HuH-7.5 (cell line): ENCODE results near the gene HOXD3.

Experiments
- DNase-seq: peaks from one replicate; pipeline ENCODE4 v3.0.0; 2011; ENCODE audit warnings: low spot score

Gene HOXD3

DNA sequence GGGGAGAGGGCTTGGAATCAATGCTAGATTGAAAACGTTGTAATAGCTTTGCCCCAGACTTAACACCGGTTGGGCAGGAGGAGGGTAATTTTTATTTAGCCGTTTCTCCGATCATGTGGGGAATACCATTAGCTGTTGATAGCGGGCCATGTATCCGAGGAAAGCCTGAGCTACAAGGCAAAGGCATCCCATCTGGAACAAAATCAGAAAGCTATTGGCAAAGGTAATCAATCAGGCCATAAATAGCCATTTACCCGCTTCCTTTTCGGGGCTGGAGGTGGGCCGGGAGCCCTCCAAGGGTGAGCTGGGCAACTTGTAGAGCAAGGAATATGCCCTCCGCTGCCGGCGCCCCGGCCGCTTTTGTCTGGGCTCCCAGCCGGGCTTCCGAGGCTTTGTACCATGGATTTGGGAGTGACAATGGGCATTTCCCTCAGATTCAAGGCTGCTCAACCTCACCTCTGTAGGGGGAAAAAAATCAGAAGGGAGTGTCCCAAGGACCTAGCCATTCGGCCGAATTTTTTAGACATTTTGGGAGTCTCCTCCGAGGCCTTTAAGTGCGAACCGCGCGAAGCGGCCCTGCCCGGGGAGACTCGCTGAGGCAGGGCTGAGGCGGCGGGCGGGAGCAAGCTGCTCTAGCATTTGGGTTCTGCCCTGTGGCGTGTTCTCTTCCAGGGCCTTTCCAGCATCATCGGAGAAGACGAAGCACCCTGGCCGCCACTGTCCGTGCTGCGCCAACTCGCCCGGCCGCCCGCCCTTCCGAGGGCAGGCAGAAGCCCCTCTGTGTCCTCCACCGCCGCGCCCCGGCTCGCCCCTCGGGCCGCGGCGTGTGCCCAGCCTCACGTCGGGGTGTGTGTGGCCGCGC is 35.7 kb upstream of the HOXD3 start:
- DNase-seq, result no peak

DNA sequence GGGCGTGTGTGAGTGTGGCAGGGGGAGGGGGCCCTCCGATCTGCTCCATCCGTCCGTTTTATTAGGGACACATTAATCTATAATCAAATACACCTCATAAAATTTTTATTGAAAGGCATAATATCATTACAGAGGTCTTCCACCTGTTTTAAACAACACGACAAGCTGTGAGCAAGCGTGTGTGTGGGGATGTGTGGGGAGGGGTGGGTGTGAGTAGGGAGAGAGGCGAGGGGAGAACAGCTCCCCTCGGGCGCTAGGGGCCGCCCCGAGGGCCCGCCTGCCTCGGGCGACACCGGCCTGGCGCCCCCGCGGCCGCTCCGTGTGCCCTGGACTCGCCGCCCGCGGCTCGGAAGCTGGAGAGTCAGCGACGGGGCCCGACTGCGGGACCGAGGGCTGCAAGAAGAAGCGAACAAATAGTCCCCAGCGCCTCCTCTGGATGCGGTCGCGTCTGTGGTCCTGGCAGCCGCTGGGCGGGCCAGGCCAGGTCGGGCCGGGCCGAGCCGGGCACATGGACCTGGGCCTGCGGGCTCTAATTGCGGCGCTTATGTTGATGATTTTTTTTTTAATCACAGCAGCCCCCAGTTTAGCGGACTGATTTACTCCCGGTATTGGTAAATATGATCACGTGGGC is 34.9 kb upstream of the HOXD3 start:
- no peak for DNase-seq

DNA sequence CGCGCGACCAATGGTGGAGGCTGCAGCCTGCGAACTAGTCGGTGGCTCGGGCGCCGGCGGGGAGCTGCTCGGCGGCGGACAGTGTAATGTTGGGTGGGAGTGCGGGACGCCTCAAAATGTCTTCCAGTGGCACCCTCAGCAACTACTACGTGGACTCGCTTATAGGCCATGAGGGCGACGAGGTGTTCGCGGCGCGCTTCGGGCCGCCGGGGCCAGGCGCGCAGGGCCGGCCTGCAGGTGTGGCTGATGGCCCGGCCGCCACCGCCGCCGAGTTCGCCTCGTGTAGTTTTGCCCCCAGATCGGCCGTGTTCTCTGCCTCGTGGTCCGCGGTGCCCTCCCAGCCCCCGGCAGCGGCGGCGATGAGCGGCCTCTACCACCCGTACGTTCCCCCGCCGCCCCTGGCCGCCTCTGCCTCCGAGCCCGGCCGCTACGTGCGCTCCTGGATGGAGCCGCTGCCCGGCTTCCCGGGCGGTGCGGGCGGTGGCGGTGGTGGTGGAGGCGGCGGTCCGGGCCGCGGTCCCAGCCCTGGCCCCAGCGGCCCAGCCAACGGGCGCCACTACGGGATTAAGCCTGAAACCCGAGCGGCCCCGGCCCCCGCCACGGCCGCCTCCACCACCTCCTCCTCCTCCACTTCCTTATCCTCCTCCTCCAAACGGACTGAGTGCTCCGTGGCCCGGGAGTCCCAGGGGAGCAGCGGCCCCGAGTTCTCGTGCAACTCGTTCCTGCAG is 34.3 kb upstream of the HOXD3 start, which contains the start of gene HOXD9:
TSS of gene HOXD9 (plus strand) at position 37 of the 728 bp plus-strand sequence. CDS start at position 87, 50 bp downstream.
- DNase-seq, result no peak

DNA sequence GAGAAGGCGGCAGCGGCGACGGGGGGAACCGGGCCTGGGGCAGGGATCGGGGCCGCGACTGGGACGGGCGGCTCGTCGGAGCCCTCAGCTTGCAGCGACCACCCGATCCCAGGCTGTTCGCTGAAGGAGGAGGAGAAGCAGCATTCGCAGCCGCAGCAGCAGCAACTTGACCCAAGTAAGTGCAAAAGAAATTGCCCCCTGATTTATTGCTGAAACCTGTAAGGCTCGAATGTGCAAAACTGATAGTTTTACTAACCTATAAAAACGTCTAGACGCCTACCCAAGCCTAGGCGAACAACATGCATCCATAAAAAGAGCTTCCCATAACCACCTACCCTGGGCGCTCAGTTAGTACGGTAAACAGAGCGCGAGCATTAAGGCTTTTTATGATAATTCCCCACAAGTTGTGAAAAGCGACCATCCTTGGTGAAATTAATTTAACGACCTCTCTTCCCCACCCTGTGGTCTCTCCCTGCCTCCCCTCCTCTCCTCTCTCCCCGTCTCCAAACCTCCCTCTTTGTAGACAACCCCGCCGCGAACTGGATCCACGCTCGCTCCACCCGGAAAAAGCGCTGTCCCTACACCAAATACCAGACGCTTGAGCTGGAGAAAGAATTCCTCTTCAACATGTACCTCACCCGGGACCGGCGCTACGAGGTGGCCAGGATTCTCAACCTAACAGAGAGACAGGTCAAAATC is 33.5 kb upstream of the HOXD3 start:
- no peak for DNase-seq

DNA sequence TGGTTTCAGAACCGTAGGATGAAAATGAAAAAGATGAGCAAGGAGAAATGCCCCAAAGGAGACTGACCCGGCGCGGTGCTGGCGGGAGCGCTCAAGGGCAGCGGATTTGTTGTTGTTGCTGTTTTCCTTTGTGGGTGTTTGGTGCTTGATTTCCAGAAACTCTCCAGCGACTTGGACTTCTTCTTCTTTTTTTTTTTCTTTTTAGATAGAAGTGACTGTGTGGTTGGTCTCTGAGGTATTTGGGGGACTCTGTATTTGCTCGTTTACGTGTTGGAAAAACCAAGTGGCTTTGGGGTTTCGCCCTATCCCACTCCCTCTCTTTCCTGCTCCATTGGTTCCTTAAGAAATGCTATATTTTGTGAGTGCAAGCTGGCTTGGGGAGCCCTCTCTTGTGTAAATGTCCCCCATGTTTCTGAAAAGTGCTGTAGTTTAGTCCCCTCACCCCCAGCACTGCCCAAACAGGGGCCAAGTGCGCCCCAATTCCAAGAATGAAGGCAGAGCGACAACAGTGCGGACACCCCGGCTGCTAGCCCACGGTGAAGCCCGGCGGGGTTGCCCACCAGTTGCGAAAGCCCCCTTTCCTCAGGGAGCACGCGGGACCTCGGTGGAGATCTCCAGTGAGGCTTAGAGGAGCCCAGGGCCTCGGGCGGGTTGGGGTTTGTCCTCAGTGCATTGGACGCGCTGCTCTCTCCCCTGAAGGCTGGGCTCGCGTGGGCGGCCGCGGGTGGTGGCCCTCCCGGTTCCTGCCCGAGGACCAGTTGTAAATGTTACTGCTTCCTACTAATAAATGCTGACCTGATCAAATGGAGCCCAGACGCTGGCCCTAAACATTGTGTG is 32.8 kb upstream of the HOXD3 start:
- no peak for DNase-seq

DNA sequence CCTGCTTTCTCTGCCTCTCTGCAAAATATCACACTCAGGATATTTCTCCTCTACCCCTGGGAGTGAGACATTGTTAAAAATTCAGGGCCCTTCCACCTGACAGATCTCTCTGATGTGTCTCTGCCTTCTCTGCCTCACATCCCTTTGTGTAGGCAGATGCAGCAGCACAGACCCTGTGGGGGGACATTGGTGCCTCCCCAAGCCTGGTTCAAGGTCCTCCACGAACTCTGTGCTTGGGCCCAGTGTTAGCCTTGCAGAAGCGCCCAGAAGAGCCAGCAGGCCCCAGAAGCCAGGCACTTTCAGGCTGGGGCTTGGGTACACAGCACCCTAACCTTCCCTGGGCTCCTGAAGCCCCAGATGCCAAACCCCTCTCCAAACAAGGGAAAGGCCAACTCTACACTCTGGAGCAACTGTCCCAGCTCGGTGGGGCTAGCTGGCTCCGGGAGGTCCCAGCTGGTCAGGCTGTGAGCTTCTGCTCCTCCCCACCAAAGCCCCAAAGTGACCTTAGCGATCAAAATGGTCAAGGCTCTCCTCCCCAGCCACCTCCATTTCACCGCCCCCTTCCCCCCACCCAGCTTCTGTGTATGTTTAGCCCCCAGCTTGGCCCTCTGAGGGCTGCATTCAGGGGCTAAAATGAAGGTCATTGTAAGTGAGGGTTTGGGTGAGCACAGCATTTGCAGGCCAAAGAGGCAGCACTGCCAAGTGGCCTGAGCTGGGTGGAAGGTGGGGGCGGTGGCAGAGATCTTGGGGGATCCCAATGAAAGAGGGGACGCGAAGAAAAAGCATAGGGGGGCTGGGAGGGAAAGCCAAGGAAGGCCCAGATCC is 31.9 kb upstream of the HOXD3 start:
- no peak for DNase-seq

DNA sequence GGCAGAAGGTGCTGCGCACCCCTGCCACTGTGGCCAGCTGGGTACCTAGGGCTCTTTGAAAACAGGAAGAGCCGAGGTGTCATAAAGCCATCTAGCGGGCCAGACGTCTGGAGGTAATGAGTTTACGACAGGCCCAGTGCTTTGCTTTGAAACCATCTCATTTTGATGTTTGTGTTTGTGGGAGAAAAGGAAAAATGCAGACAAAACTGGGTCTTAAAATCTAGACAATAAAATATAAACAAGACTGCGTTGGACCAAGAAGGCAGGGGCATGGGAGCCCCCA is 31.4 kb upstream of the HOXD3 start:
- DNase-seq, result no peak

DNA sequence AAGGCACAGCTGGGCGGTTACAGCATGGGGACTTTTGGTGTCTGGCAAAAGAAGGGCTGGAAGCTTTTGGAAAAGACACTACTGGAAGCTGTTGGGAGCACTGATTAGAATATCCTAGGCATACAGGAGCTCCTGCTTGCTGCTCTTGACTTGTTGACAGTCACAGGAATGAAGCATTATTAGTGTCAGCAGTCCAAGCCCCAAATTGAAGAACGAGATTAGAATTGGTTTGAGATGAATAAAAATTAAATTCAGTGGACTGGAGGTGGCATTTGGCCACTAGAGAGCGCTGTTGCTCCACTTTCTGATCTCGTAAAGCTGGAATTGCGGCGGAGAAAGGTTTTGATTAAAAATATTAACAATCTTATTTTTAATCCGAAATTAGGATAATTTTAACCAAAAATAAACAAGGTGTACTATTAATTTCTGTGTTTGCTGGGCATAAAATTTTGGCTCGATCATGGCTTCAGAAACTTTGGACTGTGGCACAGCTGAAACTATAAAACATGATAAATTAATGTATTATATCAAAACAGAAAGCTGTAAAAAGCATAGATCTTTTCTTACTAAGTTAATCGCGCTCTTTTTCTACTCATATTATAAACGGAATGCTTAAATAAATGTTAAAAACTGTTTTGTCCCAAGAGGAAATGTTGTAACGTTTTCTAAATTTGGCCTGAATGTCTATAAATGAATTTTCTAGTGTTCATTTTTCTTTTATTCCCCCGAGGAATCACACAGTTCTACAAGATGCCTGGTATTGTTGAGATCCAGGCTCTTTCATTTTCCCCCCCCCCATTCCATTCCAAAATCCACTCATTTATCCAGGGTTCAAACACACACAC is 30.0 kb upstream of the HOXD3 start:
- peak; percentile 83 for DNase-seq

DNA sequence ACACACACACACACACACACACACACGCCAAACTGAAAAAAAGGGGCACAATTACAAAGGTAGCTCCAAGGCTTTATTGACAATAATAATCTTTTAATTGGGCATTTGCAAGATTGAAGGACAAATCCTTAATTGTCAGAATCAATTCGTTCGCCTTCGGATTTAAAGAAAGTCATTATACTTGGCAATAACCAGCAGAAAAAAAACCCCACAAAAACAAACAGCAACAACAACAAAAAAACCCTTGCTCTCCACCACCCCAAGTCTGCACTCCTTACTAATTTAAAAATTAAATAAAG is 29.4 kb upstream of the HOXD3 start:
- no peak for DNase-seq

DNA sequence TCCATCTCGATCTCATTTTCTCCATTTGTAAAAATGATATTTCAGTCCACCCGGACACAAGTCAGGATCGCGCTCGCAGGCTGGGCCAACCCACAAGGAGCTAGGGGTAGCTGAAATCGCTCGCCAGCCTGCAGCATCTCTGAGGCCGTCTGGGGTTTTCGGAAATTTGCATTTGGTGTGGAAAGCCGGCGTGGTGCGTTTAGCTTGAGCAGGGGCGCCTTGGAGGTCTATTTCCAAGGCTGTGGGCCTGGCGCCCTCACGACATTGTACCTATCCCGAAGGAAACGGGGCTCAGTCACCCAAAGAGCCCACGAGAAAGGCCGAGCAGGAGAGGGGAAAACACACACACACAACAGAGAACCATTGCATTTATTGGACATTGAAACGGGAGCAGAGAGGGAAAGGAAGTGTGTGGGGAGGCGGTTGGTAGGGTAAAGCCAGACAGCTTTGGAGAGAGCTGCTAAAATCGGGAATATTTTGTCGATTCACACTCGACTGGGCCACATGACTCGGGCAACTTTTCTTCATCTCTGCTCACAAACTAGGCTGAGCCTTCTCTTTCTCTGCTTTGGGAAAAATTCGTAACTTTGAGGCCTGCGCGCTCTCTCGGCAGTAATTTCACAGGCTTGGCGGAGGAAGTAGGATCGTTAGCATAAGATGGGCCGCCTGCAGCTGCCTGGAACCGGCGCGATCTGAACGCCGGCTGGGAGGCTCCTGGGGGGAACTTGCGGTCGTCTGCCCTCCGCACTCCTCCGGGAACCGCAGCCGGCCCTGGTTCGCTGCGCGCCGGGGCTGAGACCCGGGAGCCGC is 28.7 kb upstream of the HOXD3 start:
- DNase-seq, result no peak

DNA sequence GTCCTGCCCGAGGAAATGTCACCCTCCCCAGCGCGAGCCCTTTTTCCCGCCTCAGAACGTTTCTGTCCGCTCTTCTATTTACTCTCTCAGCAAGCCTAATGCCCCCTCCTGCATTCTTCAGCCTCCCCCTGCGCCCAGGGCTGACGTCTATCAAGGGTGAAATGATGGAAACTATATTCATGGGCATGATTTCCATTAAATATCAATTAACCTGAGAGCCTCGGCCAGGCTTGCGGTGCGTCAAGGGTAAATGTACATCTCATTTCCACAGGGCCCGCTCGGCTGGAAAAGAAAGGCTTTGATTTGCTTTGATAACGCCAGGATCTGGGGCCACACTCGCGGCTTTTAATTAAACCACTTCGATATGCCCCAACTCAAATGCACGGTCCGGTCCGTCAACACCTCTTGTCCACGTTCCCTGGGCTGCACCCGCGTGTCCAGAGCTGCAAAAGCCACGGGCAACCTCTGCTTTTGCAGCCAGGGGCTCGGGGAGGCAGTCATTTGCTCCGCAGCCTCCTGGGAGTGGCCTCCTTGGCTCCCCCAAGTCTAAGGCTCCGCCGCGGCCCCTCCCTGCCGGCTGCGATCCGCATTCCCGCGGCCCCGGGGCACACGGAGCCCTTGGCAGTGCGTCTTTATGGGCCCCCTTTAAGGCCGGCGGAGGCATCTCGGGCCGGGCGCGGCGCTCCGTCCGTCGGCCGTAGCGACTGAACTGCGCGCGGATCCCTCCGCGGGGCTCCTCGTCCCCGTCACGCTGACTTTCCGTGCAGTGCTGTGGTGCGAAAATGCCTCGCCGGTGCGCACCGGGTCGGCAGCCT is 27.9 kb upstream of the HOXD3 start, which contains the start of gene HOXD8:
TSS of gene HOXD8 (plus strand) at position 724 of the 815 bp plus-strand sequence. CDS start 662 bp downstream, outside the sequence.
- DNase-seq, result no peak

DNA sequence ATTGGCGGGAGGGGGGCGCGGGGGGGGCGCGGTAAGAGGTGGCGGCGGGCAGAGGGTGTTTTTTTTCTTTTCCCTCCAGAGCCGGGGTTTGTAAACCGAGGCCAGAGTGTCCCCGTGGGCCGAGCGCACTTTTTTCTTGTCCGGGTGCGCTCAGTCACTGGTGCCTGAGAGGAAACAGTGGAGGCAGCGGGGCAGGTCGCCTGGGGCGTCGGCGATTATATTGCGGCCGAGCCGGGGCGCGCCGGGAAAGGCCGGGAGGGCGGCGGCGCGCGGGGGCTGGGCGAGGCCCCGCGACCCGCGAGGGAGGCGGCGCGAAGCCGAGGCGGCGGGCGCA is 27.3 kb upstream of the HOXD3 start:
- no peak for DNase-seq

DNA sequence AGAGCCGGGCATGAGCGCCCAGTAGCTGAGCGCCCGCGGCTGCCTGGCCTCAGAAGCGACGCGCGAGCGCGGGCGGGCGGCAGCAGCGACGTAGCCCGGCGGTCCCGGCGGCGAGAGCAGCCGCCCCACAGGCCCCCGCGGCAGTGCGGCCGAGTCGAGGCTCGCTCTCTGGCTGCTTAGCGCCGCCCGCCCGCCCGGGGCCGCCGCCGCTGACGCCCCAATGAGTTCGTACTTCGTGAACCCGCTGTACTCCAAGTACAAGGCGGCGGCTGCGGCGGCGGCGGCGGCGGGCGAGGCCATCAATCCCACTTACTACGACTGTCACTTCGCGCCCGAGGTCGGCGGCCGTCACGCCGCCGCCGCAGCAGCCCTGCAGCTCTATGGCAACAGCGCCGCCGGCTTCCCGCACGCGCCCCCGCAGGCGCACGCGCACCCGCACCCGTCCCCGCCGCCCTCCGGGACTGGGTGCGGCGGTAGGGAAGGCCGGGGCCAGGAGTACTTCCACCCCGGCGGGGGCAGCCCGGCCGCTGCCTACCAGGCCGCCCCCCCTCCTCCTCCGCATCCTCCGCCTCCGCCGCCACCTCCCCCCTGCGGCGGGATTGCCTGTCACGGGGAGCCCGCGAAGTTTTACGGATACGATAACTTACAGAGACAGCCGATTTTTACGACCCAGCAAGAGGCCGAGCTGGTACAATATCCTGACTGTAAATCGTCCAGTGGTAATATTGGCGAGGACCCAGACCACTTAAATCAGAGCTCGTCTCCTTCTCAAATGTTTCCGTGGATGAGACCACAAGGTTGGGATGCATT is 26.8 kb upstream of the HOXD3 start:
- no peak for DNase-seq

DNA sequence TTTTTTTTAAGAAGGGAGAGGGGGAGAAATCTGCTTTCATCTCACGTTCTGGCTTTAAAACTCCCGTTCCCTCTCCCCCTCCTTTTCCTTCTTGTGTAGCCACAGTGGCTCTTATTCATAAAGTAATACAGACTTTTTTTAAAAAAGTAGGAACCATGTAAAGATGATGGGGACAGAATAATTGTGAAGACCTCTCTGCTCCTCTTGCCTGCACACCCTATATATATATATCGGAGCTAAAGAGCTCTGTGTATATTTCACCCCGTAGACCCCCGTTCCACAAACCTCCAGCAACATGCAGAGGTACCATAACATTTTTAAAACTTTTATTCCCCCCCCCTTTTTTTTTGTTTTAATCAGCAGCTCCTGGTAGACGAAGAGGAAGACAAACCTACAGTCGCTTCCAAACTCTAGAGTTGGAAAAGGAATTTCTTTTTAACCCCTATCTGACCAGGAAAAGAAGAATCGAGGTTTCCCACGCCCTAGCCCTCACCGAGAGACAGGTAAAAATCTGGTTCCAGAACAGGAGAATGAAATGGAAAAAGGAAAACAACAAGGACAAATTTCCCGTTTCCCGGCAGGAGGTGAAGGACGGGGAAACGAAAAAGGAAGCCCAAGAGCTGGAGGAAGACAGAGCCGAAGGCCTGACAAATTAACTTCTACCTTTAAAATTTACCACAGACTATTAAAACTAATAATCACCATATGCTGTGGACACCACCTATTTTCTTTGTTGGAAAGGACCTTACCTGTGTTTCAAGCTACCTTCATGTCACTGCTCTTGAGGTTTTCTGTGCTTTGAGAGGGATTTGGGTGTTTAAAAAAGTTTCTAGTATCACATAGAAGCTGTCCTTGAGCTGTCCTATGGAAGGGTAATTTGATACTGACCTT is 25.9 kb upstream of the HOXD3 start:
- no peak for DNase-seq

DNA sequence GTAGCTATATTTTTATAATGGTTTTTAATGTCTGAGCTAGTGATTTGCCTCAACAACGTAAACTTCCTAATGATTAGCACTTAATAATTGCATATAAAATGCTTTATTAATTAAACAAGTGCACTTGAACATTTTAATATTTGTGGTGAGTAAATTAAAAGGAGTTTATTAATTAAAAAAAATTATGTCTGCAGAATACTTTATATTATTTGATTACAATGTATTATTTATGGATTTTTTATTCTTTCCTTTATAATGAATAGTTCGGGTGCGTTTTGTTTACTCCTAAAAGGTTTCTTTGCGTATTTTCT is 25.3 kb upstream of the HOXD3 start:
- no peak for DNase-seq
